Measurements from ENCODE around the gene SMG6. TPM values are rescaled to one million over a fixed set of nuclear protein-coding genes. Genes with fewer than 3 reads are reported as not detected.

Gene SMG6
- total and polyA plus RNA-seq, 2 of the 4 experiments (the other 2 are of a cell fraction) = 16.3 to 30.3 TPM

DNA sequence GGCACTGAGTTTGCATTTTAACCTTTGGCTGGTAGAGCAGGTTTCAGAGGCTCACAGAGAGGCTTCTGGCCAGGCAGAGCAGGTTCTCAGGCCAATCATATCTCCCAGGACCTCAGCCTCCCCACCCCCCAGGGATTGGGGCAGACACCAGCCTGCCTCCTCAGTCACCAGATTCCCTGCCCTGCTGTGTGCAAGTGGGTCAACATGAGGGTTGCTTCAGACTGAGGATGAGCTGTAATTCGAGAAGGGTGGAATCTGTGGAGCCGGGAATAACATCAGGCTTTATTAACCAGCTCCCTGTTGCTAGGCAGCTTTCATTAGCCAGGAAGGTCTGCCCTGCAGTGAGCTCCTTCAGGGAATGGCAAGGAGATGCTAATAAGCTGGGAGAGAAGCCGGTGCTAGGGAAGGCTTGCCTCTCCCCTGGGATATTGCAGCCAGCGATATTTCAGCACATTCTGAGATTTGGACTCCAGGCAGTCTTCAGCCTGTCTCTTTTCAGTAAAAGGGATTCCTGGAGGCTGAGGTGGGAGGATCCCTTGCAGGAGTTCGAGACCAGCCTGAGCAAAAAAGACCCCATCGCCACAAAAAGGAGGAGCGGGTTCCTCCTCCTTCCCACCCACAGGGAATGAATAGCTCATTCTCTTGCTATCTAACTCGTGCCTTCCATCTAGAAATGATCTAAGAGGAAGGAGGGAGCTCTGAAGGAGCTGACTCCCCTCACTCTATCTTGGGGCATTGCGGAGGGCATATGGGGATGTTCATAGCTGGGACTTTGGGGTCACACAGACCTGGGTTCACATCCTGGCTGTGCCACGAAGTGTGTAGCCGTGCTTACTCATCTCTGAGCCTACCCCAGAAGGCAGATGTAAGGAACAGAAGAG lies 44.5 kb upstream of the SMG6 start:
- H3K36me3 ChIP-seq (ENCODE audit: control insufficient read depth, insufficient read depth, low read length) = peaks cover 17% of the 10 kb centered on the region
- H4K8ac ChIP-seq (ENCODE audit: low read depth in 2 of 2, low read length in 2 of 2) = no peak overlapping the region; a peak in 1 of 4 replicates
- H3K4ac ChIP-seq (ENCODE audit: low read depth, low read length) = 0 out of 2 replicates have a peak overlapping the region, but pooled peaks have one; percentile 29
- WGBS, 2 experiments (ENCODE audit: extremely low coverage in 2 of 2, insufficient read length in 1 of 2) = 0% methylated on average over 1 of the region's 11 CpGs; no CpG with 5 or more reads in 1 of the 2 experiments
- no peaks in the 10 kb centered on the region for H3K27me3 ChIP-seq (ENCODE audit: control insufficient read depth, insufficient read depth, low read length)
- peak overlapping the region; percentile 5 for H2AK9ac ChIP-seq (replicated peaks; ENCODE audit: low read depth, low read length, poor library complexity)
- in situ Hi-C loops (cut with MboI; ENCODE audit: low sequenced_read_pairs) (no loop called here), intact Hi-C loops (cut with micrococcal nuclease) (no loop called here), dilution Hi-C loops (cut with HindIII; ENCODE audit: low sequenced_read_pairs, unreplicated experiment) (no loop called here)
- ATAC-seq (ENCODE audit: low read depth) = peak; percentile 96
- H2BK120ac ChIP-seq (ENCODE audit: low read depth, low read length) = no peak overlapping the region
- H3K4me2 ChIP-seq (ENCODE audit: low read depth, low read length) = peak overlapping the region; percentile 29; the same call in 1 of the 2 replicates
- POLR2A ChIA-PET (ENCODE audit: unreplicated experiment) = interaction anchor here (0.6 to 1.0 kb wide), 2 partner anchors 9 to 176 kb away, joined by 4 to 12 read pairs; no protein-coding TSS in a partner anchor
- no peak overlapping the region for H2BK20ac ChIP-seq (ENCODE audit: low read depth, low read length)
- BruUV-seq (replicated peaks) = no TSS peak
- no peak overlapping the region for H2BK15ac ChIP-seq (ENCODE audit: low read depth, low read length)
- H3K23ac ChIP-seq (ENCODE audit: low read depth, low read length) = peak overlapping the region; percentile 51; the same call in 1 of the 2 replicates
- H3K9me1 ChIP-seq (ENCODE audit: insufficient read depth, low read length) = peaks cover 13% of the 10 kb centered on the region
- no peak overlapping the region for H3K4me3 ChIP-seq (ENCODE audit: insufficient read depth, low read depth, low read length)
- no peak overlapping the region for H3K9ac ChIP-seq (ENCODE audit: low read depth, low read length)
- DNase-seq = peak; percentile 91
- H3K79me1 ChIP-seq (ENCODE audit: low read depth in 1 of 2, low read length in 2 of 2) = peaks cover 10 to 37% of the 10 kb centered on the region in 2 experiments; a peak in 3 of 4 replicates
- H4K20me1 ChIP-seq (ENCODE audit: insufficient read depth, low read length) = peaks cover 26% of the 10 kb centered on the region
- H3K4me1 ChIP-seq (ENCODE audit: control insufficient read depth, insufficient read depth, low read length) = peaks cover 9% of the 10 kb centered on the region
- no peak for TF ChIP-seq MAFK (IDR thresholded peaks at IDR 0.05; ENCODE audit: low read depth, low read length)
- no peak for TF ChIP-seq CHD1 (IDR thresholded peaks at IDR 0.05; ENCODE audit: low read depth, low read length)
- TF ChIP-seq, protein P1, sequence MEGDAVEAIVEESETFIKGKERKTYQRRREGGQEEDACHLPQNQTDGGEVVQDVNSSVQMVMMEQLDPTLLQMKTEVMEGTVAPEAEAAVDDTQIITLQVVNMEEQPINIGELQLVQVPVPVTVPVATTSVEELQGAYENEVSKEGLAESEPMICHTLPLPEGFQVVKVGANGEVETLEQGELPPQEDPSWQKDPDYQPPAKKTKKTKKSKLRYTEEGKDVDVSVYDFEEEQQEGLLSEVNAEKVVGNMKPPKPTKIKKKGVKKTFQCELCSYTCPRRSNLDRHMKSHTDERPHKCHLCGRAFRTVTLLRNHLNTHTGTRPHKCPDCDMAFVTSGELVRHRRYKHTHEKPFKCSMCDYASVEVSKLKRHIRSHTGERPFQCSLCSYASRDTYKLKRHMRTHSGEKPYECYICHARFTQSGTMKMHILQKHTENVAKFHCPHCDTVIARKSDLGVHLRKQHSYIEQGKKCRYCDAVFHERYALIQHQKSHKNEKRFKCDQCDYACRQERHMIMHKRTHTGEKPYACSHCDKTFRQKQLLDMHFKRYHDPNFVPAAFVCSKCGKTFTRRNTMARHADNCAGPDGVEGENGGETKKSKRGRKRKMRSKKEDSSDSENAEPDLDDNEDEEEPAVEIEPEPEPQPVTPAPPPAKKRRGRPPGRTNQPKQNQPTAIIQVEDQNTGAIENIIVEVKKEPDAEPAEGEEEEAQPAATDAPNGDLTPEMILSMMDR (conservative IDR thresholded peaks at IDR 0.05; ENCODE audit: low read depth, low read length) = no peak
- no peak for TF ChIP-seq NFE2L2 (IDR thresholded peaks at IDR 0.05; ENCODE audit: low read depth, low read length)
- no peak for TF ChIP-seq POLR2A (IDR thresholded peaks at IDR 0.05; ENCODE audit: low read depth, low read length)
- TF ChIP-seq BHLHE40 (IDR thresholded peaks at IDR 0.05; ENCODE audit: low read depth, low read length) = peak; percentile 27; the same call in 1 of the 2 replicates
- 0 out of 2 replicates have a peak, but pooled peaks have one; percentile 25 for TF ChIP-seq MXI1 (IDR thresholded peaks at IDR 0.05; ENCODE audit: borderline replicate concordance, low read depth, low read length)
- TF ChIP-seq FOS (IDR thresholded peaks at IDR 0.05; ENCODE audit: low read depth, low read length) = no peak
- peak; percentile 50; the same call in 1 of the 2 replicates for TF ChIP-seq MAZ (IDR thresholded peaks at IDR 0.05; ENCODE audit: borderline replicate concordance, low read depth, low read length)
- TF ChIP-seq SMC3 (IDR thresholded peaks at IDR 0.05; ENCODE audit: low read depth, low read length) = no peak
- TF ChIP-seq CEBPB (IDR thresholded peaks at IDR 0.05; ENCODE audit: low read depth, low read length) = peak; percentile 90
- no peak for TF ChIP-seq RAD21 (IDR thresholded peaks at IDR 0.05; ENCODE audit: low read length)
- peak; percentile 93 for TF ChIP-seq RFX5 (IDR thresholded peaks at IDR 0.05; ENCODE audit: low read depth, low read length)
- TF ChIP-seq RCOR1 (IDR thresholded peaks at IDR 0.05; ENCODE audit: insufficient replicate concordance, low read length) = peak; percentile 37
- TF ChIP-seq, protein P2, sequence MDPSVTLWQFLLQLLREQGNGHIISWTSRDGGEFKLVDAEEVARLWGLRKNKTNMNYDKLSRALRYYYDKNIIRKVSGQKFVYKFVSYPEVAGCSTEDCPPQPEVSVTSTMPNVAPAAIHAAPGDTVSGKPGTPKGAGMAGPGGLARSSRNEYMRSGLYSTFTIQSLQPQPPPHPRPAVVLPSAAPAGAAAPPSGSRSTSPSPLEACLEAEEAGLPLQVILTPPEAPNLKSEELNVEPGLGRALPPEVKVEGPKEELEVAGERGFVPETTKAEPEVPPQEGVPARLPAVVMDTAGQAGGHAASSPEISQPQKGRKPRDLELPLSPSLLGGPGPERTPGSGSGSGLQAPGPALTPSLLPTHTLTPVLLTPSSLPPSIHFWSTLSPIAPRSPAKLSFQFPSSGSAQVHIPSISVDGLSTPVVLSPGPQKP (IDR thresholded peaks at IDR 0.05; ENCODE audit: borderline replicate concordance, low read depth, low read length) = no peak
- H2BK5ac ChIP-seq (ENCODE audit: low read depth, low read length, poor library complexity, severe bottlenecking) = no peak overlapping the region
- H2AK5ac ChIP-seq (ENCODE audit: low read depth, low read length) = peak overlapping the region; percentile 70; the same call in 1 of the 2 replicates
- peak overlapping the region; percentile 4; the same call in 1 of the 2 replicates for H3K27ac ChIP-seq (ENCODE audit: insufficient read depth, low read length)
- H4K5ac ChIP-seq (ENCODE audit: low read depth, low read length) = no peak overlapping the region
- H3K14ac ChIP-seq (replicated peaks; ENCODE audit: low read depth, low read length) = peak overlapping the region; percentile 16; the same call in 1 of the 2 replicates
- H3K9me3 ChIP-seq (ENCODE audit: control insufficient read depth, insufficient read depth, low read length) = no peaks in the 10 kb centered on the region
- no peak overlapping the region; the same call in 1 of the 2 replicates for H3K18ac ChIP-seq (ENCODE audit: low read depth, low read length)
- CTCF ChIA-PET = interaction anchor here (1.4 kb wide), 1 partner anchor 12 kb away, joined by 4 read pairs; the partner anchor contains the start of gene TSR1
- H3K56ac ChIP-seq (ENCODE audit: extremely low read depth, insufficient read depth, low read length) = no peak overlapping the region
- peak overlapping the region; percentile 72 for H2AFZ ChIP-seq (replicated peaks; ENCODE audit: low read length, poor library complexity)
- H4K91ac ChIP-seq (ENCODE audit: insufficient read depth, low read depth, low read length) = no peak overlapping the region
